CD4-positive, alpha-beta T cell treated with Interleukin-12 subunit alpha and Interleukin-12 subunit beta, for 1 hour (primary cell): Measurements from ENCODE around the gene ABCC1.
A peak's percentile ranks its signal among the peaks of the same experiment; 100 is the strongest.
"Not testable (repeated sequence)": the region's sequence is repeated elsewhere in the genome, so short reads cannot be mapped to it uniquely, and the experiment has no call there.

Experiments
- DNase-seq: peaks from one replicate; pipeline ENCODE4 v3.0.0-alpha.2; 2020

Gene ABCC1

GRCh38 chr16:15949210-15950160 lies at the start of gene ABCC1:
ABCC1 (plus strand) TSS chr16:15949616; CDS start chr16:15949752, 136 bp downstream.
- DNase-seq: peak; percentile 72

DNA sequence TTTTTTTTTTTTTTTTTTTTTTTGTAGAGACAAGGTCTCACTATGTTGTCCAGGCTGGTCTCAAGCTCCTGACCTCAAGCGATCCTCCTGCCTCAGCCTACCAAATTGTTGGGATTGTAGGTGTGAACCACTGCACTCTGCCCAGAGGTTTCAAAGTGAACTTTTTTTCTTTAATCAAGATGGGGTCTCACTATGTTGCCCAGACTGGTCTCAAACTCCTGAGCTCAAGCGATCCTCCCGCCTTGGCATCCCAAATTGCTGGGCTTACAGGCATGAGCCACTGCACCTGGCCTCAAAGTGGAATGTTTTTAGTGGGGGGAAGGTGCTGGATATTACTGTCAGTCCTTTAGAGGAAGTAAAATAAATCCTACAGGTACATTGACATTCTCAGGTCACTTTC lies 49.1 kb upstream of the ABCC1 start:
- DNase-seq: no peak

GRCh38 chr16:15900901-15901500 lies 48.4 kb upstream of the ABCC1 start:
- no peak for DNase-seq

DNA sequence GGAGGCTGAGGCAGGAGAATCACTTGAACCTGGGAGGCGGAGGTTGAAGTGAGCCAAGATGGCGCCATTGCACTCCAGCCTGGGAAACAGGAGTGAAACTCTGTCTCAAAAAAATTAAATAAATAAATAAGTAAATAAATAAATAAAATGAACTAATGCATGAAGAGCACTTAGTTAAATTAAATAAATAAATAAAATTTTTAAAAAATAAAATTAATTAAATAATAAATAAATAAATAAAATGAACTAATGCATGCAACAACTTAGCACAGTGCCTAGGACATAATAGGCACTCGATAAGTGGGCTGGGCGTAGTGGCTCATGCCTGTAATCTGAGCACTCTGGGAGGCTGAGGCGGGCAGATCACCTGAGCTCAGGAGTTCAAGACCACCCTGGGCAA lies 45.5 kb upstream of the ABCC1 start:
- DNase-seq: no peak

DNA sequence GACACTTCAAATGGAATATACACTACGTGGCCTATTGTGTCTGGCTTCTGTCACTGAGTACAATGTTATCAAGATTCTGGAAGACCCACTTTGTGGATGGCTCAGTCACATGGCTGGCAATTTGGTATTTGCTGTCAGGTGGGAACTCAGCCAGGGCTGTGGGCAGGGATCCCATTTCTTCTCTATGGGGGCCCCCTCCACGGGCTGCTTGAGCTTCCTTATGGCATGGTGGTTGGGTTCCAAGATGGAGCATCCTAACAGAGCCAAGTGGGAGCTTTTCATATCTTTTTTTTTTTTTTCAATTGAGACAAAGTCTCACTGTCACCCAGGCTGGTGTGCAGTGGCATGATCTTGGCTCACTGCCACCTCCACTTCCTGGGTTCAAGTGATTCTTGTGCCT lies 43.0 kb upstream of the ABCC1 start:
- no peak for DNase-seq

DNA sequence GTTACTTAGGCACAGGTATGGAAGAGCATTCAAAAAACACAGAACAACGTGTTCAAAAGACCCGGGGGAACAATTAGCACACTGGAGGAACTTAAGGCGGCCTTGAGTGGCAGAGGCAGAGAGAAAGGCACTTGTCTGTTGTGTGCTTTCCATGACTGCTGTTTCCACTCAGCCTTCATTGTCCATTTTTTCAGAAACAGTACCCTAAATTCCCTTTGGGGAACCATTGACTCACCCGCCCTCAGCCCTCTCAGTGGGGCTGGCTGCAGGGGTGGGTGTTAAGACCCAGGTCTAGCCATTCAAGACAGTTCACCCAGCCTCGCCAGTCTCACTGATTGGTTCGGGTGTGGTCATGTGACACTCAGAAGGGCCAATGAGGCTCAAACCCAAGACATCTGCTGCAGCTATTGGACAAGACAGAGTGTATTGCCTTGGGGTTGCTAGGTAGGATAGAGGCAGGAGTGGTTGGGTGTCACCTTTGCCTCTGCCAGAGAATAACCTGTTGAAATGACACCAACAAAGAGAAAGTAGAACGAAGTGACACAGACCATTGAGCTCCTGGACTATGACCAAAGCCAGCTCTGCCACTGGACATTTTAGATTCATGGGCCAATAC lies 41.4 kb upstream of the ABCC1 start:
- DNase-seq: peak; percentile 31

DNA sequence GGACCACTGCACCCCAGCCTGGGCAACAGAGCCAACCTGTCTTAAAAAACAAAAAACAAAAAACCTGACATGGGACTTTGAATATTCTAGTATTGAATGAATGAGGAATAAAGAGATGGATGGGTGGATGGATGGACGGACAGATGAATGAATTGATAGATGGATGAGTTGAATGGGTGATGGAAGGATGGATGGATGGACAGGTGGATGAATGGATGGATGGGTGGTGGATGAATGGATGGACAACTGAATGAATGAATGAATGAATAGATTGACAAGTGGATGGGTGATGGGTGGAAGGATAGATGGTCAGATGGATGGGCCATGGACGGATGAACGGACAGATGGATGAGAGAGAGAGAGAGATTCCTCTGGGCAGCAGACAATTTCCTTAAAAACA lies 38.2 kb upstream of the ABCC1 start:
- DNase-seq: no peak

DNA sequence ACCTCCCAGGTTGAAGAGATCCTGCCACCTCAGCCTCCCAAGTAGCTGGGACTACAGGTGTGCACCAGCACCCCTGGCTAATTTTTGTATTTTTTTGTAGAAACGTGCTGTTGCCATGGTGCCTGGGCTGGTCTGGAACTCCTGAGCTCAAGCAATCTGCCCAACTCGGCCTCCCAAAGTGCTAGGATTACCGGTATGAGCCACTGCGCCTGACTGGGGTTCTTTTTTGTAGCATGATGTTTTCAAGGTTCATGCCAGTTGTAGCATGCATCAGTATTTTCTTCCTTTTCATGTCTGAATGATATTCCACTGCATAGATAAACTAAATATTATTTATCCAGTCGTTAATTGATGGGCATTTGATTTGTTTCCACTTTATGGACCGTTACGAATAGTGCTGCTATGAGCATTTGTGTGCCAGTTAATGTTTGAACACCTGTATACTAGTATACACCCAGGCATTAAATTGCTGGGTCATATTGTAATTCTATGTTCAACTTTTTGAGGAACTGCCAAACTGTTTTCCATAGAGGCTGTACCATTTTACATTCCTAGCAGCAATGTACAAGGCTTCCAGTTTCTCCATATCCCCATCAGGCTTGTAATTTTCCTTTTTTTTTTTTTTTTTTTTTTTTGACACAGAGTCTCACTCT lies 36.2 kb upstream of the ABCC1 start:
- no peak for DNase-seq

DNA sequence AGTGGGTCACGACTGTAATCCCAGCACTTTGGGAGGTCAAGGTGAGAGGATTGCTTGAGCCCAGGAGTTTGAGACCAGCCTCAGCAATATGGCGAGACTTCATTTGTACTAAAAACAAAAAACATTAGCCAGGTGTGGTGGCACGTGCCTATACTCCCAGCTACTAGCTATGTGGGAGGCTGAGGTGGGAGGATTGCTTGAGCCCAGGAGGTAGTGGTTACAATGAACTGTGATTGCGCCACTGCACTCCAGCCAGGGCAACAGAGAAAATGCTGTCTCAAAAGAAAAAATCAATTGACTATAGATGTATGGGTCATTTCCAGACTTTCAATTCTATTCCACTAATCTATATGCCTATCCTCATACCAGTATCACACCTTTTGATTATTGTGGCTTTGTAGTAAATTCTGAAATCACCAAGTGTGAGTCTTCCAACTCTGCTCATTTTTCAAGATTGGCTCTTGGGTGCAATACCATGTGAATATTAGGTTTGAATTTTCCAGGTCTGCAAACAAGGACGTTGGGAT lies 33.8 kb upstream of the ABCC1 start:
- DNase-seq: no peak

- DNase-seq: no peak
These were observed 33.1 kb upstream of the ABCC1 start for GRCh38 chr16:15916323-15916722.

DNA sequence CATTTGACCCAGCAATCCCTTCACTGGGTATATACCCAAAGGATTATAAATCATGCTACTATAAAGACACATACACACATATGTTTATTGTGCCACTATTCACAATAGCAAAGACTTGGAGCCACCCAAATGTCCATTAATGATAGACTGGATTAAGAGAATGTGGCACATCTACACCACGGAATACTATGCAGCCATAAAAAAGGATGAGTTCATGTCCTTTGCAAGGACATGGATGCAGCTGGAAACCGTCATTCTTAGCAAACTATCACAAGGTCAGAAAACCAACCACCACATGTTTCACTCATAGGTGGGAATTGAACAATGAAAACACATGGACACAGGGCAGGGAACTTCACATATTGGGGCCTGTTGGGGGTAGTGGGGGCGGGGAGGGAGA lies 31.1 kb upstream of the ABCC1 start:
- not testable (repeated sequence) for DNase-seq

DNA sequence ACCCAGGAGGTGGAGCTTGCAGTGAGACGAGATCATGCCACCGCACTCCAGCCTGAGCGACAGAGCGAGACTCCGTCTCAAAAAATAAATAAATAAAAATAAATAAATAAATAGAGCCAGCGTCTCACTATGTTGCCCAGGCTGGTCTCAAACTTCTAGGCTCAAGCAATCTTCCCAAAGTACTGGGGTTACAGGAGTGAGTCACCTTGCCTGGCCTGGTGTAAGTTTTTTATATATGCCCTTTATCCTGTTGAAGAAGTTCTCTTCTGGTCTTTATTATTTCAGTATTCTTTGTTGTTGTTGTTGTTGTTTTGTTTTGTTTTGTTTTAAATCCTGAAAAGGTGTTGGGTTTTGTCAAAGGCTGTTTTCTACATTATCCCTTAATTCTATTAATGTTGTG lies 30.1 kb upstream of the ABCC1 start:
- DNase-seq: no peak

DNA sequence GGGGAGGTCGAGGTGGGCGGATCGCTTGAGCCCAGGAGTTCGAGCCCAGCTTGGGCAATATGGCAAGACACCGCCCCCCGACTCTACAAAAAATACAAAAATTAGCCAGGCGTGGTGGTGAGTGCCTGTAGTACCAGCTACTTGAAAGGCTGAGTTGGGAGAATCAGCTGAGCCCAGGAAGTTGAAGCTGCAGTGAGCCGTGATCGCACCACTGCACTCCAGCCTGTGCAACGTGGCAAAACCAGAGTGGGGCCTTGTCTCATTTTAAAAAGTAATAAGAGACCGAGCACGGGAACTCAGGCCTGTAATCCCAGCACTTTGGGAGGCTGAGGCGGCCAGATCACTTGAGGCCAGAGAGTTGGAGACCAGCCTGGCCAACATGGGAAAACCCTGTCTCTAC lies 24.4 kb upstream of the ABCC1 start:
- DNase-seq: no peak

- no peak for DNase-seq
These were observed 23.8 kb upstream of the ABCC1 start for GRCh38 chr16:15925631-15926030.

- DNase-seq: no peak
These were observed 20.9 kb upstream of the ABCC1 start for GRCh38 chr16:15928261-15929104.

DNA sequence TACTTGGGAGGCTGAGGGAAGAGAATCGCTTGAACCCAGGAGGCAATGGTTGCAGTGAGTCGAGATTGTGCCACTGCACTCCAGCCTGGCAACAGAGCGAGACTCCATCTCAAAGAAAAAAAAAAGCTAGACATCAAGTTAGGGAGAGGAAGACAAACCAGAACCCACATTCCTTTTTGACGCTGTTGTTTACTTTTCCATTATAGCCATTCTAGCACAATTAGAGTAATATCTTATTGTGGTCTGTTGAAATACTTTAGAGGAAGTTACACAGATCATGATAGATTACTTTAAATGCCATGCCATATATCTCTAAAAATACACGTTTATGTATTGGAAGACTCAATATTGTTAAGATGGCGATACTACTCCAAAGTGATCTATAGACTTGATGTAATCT lies 16.5 kb upstream of the ABCC1 start:
- DNase-seq: no peak

DNA sequence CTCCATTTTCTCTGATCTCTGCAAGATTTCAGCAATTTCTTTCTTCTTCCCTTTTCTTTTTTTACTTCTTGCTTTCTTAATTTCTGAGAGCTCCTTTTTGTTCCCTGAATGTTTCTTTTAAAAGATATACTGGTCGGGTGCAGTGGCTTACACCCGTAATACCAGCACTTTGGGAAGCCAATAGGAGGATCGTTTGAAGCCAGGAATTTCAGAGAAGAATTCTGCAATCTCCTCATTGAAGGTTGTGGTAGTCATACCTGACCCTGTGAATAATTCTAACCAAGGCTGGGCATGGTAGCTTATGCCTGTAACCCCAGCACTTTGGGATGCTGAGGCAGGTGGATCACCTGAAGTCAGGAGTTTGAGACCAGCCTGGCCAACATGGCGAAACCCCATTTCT lies 15.6 kb upstream of the ABCC1 start:
- DNase-seq: no peak

DNA sequence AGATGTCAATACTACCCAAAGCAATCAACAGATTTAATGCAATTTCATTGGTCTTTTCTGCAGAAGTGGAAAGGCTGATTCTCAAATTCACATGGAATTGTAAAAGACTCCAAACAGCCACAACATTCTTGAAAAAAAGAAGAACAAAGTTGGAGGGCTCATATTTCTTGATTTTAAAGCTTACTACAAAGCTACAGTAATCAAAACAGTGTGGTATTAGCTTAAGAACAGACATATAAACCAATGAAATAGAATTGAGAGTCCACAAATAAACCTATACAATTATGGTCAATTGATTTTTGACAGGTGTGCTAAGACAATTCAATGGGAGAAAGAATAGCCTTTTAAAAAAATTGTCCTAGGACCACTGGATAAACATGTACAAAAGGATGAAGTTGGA lies 14.4 kb upstream of the ABCC1 start:
- DNase-seq: no peak

- DNase-seq: not testable (repeated sequence)
These were observed 12.6 kb upstream of the ABCC1 start for GRCh38 chr16:15936809-15937208.

DNA sequence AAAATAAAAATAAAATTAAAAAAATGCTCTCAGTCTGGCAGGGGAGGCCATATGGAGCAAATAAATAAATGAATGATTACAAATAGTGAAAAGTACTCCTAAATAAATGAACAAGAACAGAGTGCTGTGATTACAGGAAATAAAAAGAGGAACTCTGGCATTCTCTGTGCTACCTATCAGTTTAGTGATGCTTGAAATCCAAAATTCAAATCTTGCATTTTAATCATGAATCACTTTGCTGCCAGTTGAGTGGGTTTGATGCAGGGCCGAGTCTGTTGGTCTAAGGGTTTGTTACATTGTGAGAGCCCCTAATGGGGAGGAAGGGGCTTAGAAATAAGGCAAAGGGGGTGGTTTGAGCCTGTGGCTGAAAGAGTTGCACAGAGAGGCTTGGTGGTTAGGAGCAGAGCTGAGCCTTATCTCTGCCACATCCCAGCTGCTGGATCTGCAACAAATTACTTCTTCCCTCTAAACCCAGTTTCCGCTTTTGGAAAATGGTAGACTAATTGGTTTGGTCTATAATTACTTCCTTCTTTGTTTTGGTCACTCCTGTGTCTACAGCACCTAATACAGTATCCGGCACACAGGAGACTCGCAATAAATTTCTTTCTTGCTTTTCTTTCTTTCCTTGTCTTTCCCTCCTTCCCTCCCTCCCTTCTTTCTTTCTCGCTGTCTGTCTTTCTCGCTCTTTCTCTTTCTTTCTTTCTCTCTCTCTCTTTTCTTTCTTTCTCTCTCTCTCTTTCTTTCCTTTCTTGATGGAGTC lies 6.3 kb upstream of the ABCC1 start:
- no peak for DNase-seq

DNA sequence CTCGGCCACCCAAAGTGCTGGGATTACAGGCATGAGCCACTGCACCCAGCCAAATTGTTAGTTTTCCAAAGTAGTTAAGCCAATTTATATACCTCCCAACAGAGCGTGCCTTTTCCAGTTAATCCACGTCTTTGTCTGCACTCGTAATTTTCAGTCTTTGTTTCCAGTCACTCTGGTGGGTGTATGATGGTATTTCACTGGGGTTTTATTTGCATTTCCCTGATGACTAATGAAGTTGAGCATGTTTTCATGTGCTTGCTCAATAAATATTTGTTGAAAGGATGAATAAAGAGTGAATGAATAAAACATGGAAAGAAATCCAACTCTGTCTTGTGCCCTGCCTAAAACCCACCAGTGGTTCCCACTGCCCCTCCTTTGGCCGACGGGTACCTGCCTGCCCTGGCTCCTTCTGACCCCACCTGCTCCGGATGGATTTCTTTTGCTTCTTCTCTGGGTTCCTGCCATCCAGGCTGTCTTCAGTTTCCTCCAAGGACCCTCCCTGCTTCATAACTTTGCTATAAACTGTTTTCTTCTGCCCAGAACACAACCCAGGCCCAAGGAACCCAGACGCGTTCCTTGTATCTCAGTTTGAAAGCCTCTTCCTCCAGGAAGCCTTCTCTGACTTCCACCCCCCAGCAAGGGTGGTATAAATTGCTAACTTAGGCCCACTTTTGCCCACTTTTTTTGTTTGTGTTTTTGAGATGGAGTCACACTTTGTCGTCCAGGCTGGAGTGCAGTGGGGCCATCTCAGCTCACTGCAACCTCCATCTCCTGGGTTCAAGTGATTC lies 3.0 kb upstream of the ABCC1 start:
- DNase-seq: no peak
